SK-MEL-5 (cell line): ENCODE measurements around the gene C1GALT1. TPM values are rescaled to one million over a fixed set of nuclear protein-coding genes. Genes with fewer than 3 reads are reported as not detected.

Source experiments
- DNase-seq: peaks from one replicate; pipeline ENCODE4 v3.0.0-alpha.2; 2016; ENCODE audit warnings: low read depth, low spot score
- in situ Hi-C: cut with HindIII; loops from 2 replicates; pipeline ENCODE4 v1.10.0; 2016; ENCODE audit warnings: low sequenced_read_pairs, high pct_unique_total_duplicates, low pct_unique_long_range_greater_than_20kb
- total RNA-seq: library from RNA; depleted of rRNA; stranded (reverse); fragments of >200 nt; shearing (Covaris generic); gene quantifications from 2 replicates; pipeline ENCODE4 v1.2.3, GENCODE V29; 2014

Gene C1GALT1
- total RNA-seq, 1 experiment from 2014 or later = 70.8 TPM

GRCh38 chr7:7251742-7252141 is 69.4 kb downstream of the C1GALT1 start:
- in situ Hi-C loops = no loop called here
- no peak for DNase-seq

GRCh38 chr7:7254319-7254718 is 72.0 kb downstream of the C1GALT1 start:
- in situ Hi-C loops = no loop called here
- no peak for DNase-seq

GRCh38 chr7:7254908-7255307 is 72.6 kb downstream of the C1GALT1 start:
- no peak for DNase-seq
- in situ Hi-C loops = no loop called here

- no peak for DNase-seq
- in situ Hi-C loops = no loop called here
Observed at GRCh38 chr7:7256731-7257274, 74.5 kb downstream of the C1GALT1 start.

- in situ Hi-C loops = no loop called here
- DNase-seq = no peak
Observed at GRCh38 chr7:7257899-7258692, 75.8 kb downstream of the C1GALT1 start.

- in situ Hi-C loops = loop anchor here (5.0 kb wide), 1 partner anchor 80 kb away; the partner anchor contains the start of gene C1GALT1
Observed at GRCh38 chr7:7261863-7262262, 79.5 kb downstream of the C1GALT1 start.

GRCh38 chr7:7263297-7264230 is 81.2 kb downstream of the C1GALT1 start:
- in situ Hi-C loops = loop anchor here (5.0 kb wide), 1 partner anchor 81 kb away; the partner anchor contains the start of gene C1GALT1
- no peak for DNase-seq

More at GRCh38 chr7:7261863-7262262, 79.5 kb downstream of the C1GALT1 start:
- no peak for DNase-seq

- no peak for DNase-seq
- in situ Hi-C loops = loop anchor here (5.0 kb wide), 1 partner anchor 82 kb away; the partner anchor contains the start of gene C1GALT1
Observed at GRCh38 chr7:7264306-7265040, 82.1 kb downstream of the C1GALT1 start.

GRCh38 chr7:7265081-7266075 is 83.0 kb downstream of the C1GALT1 start:
- no peak for DNase-seq
- in situ Hi-C loops = no loop called here

GRCh38 chr7:7266257-7266881 is 84.0 kb downstream of the C1GALT1 start:
- no peak for DNase-seq
- in situ Hi-C loops = no loop called here

- no peak for DNase-seq
- in situ Hi-C loops = no loop called here
Observed at GRCh38 chr7:7271094-7271874, 88.9 kb downstream of the C1GALT1 start.

GRCh38 chr7:7272294-7272693 is 90.0 kb downstream of the C1GALT1 start:
- DNase-seq = no peak
- in situ Hi-C loops = no loop called here

GRCh38 chr7:7274782-7275181 is 92.4 kb downstream of the C1GALT1 start:
- in situ Hi-C loops = no loop called here
- no peak for DNase-seq

- no peak for DNase-seq
- in situ Hi-C loops = no loop called here
Observed at GRCh38 chr7:7276161-7276560, 93.8 kb downstream of the C1GALT1 start.

GRCh38 chr7:7290429-7291122 is 108.2 kb downstream of the C1GALT1 start:
- no peak for DNase-seq
- in situ Hi-C loops = no loop called here
